Ovary (tissue), 3 donors: ENCODE measurements around the gene CPNE6.

Experiments
- EP300 ChIP-seq: sonication (generic); formaldehyde crosslinking; IDR thresholded peaks from one replicate; pipeline ENCODE4 v1.6.1; 2017; ENCODE audit warnings: antibody characterized with exemption
- POLR2A ChIP-seq: fragments of 450-650 bp; IDR thresholded peaks from one replicate; pipeline ENCODE4 v1.6.1; 2017; ENCODE audit warnings: antibody characterized with exemption, mild to moderate bottlenecking, moderate library complexity
- TF ChIP-seq, protein P1 (sequence below), 3 donors: fragments of 450-650 bp in 2 of 3; fragments of 200-600 bp in 1 of 3; IDR thresholded peaks; one replicate each; pipeline versions ENCODE4 v1.5.1 to v1.8.0; 2016 to 2022; ENCODE audit warnings: antibody characterized with exemption in 3 of 3, mild to moderate bottlenecking in 1 of 3
- donor health status: DM: no; HTN: no; CAD: no.

- TF ChIP-seq, protein P1, sequence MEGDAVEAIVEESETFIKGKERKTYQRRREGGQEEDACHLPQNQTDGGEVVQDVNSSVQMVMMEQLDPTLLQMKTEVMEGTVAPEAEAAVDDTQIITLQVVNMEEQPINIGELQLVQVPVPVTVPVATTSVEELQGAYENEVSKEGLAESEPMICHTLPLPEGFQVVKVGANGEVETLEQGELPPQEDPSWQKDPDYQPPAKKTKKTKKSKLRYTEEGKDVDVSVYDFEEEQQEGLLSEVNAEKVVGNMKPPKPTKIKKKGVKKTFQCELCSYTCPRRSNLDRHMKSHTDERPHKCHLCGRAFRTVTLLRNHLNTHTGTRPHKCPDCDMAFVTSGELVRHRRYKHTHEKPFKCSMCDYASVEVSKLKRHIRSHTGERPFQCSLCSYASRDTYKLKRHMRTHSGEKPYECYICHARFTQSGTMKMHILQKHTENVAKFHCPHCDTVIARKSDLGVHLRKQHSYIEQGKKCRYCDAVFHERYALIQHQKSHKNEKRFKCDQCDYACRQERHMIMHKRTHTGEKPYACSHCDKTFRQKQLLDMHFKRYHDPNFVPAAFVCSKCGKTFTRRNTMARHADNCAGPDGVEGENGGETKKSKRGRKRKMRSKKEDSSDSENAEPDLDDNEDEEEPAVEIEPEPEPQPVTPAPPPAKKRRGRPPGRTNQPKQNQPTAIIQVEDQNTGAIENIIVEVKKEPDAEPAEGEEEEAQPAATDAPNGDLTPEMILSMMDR (IDR thresholded peaks at IDR 0.05), result no peak
- TF ChIP-seq POLR2A (no peak), EP300 (no peak)
Measured at GRCh38 chr14:24074625-24075484, 3.5 kb downstream of the CPNE6 start.
